GM03348 (cell line): Measurements from ENCODE around the gene CD46.

Experiments used
- DNase-seq: peaks from one replicate; pipeline ENCODE4 v3.0.0; 2012; ENCODE audit warnings: low spot score

The CD46 gene

DNA sequence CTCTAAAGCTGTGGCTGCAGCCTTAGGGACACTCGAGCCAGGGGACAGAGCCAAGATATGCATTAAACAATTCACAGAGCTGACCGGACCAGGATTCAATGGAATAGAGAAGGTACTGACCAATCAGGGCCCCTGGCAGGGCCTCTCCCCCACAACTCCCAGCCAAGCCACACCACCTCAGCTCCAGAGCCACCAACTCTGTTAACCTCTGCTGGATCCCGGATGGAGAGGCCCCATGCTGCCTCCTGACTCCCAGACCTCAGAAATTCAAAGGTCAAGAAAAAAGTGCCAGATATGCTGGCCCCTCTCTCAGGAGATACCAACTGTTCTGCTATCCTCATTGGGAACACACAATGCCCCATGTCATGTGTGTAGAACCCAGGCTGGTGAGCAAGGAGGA is 62.1 kb downstream of the CD46 start:
- DNase-seq: no peak

DNA sequence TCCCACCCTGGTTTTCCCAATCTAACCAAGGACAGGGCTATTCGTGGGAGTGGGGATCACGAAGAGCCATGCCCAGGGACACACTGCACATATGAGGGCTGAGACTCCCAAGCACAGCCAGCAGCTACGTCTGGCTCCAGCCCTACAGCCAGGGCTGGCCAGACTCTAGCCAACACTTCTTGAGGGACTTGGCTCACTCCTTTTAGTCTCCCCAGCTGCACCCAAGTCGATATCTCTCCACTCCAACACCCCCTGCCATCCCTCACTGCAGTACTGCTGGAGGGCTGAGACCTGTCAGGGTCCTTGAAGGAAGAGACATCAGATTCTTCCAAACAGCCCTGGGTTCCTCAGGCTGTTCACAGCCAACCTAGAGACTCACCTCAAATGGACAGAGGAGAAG is 62.6 kb downstream of the CD46 start:
- no peak for DNase-seq

DNA sequence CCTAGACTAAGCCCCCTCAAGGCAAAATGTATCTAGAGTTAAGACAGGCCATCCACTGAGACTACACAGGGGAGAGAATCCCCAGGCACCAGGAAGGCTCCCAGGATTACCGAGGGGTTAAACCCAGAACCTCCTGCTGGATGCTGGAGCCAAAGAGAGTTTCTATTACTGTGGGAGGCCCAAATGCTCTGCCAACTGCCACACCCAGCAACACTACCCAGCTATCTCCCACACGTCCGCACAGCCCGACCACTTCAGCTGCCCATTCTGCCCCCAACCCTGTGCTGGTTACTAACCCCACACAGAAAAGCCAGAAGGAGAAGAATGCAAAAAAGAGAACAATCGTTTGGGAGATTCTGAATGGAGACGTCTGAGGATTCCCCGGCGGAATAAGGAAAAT is 63.6 kb downstream of the CD46 start:
- peak; percentile 25 for DNase-seq

DNA sequence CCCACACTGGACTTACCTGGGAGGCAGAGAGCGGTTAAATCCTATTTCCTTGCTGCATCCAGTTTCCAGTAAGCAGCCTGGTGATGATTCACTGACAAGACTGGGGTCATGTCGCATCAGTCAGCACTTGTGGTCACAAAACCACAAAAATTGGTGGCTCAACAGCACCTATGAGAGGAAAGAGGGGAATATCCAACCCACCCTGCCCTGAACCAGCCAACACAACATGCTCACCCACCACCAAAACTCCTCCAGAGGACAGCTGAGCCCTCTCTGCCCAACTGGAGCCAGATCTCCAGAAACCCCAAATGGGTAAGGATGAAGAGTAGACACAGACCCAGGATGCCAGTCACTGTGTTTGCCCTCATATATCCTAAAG is 64.0 kb downstream of the CD46 start:
- DNase-seq: peak; percentile 37

DNA sequence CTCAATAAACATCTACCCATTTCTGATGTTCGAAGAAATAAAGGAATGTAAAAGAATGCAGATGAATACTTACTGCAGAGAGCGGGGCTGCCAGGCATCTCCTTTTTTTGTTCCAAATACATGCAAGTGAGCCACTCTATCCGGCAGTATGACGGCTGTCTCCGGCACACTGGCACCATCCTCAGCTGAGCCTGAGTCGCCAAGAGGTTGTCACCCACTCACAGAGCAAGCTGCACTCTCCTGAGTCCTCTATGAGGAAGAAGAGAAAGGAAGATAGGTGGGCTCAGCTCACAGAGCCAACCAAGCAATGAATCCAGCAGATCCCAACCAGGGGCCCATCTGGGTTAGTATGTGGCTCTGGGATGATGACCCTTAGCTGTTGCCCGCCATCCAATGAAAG is 65.3 kb downstream of the CD46 start:
- DNase-seq: no peak

DNA sequence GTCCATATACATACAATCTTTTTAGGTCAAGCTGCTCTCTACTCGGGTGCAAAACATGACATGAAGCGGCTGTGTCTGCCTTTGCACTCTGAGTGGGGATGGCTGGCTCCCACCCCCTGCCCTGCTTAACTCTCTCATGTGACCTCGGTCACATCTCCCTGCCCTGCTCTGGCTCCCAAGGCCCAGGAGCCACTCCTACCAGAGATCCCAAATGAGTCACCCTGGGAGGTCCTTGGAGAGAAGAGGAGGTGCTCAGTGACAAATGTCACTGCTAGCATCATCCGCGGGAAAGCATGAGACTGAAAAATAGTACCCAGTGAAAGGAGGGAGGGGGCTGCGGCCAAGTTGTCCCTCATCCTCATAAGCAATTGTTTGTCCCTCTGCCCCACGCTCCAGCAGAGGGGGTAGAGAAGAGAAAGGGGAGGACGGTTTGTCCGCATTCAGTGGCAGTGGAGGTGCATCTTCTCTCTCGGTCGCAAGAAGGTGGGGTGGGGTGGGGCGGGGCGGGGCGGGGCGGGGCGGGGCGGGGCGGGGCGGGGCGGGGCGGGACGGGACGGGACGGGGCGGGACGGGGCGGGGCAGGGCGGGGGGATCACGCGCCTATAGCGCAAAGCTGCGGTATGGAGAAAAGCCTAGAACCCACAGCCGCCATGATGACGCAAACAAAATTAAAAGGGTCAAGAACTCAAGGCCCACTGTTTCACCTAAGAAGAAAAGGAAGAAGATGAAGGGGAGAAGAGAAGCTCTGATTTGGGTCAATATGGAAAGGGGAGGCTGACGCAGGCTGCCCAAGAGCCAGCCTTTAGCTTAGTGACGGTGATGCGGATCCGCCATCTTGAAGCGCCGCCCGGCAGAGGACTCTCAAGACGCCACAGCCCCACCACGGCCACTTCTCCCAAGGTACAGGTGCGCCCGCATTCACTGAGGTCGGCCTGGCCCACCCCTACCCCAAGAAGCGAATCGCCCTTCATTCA is 66.2 kb downstream of the CD46 start:
- no peak for DNase-seq

DNA sequence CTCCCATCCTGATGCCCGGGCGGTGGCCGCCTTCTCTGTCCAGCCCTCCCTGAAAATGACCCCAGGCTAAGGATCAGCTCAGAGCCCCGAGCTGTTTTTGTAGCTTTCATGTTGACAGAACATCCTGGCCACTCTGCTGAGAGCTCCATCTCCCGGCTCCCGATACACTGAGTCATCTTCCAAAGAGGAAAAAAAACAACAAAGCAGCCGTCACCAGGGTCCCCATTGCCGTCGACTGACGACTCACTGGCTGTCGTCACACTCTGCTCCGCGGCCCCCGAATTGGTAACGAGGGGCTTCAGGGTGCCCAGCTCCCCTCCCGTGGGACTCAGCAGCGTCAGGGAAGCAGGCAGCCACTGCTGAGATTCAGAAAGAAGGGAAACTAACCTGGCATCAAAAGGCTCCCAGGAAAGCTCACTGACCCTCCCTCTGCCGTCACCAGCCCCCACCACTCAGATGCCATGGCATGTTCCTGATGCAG is 67.2 kb downstream of the CD46 start:
- DNase-seq: peak; percentile 53

DNA sequence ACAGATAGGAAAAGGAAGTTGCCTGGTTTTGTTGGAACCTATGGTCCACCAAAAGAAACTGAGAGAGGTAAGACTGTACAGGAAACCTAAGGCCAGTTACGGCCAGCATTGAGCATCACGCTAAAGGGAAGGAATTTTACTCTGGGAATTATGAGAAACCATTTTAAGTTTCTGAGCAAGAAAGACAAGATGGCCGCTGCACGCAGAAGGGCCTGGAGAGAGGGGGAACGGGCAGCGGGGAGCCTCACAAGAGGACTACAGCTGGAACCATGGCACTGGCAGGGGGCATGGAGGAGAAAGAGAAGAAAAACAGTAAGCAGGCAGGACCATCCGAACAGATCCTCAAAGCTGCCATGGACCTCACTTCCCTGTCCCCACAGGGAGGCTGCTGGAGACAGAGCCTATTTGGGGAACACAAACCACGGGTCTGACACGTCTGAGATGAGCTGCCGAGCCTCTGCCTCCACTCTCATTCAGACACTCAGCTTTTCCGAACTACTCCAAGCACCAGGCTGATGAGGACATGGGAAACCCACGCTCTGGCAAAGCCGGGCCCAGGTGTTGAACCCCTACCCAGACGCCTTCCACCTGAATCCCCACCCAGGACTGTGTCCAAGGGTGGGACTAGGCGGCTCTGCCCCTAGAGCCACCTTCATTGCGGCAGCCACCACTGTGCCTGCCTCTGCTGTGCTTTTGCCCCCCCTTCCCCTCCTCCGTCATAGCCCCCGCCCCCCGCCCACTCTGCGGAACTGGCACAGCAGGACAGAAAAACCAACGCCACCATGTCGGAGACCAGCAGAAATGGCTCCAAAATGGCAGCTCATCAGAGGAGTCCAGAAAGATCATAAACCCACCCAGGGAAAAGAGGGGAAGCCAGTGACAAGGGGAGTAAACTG is 69.0 kb downstream of the CD46 start:
- no peak for DNase-seq

DNA sequence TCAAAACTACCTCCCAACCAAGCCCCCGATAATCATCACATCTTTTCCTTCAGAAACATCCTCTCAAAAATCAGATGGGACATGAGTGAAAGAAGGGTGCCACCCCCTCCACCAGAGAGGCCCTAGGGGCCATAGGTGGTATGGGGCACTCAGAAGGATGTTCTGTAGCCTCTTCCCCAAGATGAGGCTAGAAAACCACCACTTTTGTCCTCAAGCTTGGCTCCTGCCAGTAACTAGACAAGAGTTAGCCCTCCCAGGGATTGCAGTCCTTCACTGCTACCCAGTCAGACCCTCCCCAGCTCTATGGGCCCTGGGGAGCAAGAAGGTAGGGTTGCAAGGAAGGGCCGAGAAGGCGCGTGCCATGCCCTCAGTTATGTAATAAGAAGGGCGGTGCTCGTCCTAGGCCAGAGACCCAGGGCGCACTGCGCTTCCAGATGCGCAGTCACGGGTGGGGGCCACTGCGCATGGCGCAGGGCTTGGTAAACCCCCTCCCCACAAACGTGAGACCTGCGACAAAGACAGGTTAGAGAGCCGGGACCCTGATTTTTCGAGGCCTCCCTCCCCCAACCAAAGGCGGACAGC is 69.7 kb downstream of the CD46 start:
- DNase-seq: no peak

DNA sequence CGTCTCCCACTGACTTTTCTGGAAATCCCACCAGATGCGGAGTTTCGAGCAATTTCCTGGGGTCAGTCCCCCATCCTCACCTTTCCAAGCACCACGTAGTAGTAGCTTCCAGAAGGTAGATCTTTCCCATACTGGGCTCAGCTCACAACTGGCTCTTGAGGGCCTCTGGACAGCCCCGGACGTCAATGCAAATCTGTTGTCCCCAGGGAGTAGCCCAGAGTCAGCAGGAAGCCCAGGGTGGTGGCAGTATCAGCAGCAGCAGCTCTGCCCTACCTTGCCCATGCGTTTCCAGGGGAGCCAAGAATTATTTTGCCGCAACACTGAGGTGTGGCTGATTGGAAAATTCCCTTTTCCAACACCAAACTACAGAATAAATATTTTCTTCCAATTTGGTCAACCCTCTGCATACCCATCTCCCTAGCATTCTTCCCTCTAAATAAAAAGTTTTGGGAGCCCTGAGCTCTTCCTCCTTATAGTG is 70.3 kb downstream of the CD46 start:
- DNase-seq: no peak

DNA sequence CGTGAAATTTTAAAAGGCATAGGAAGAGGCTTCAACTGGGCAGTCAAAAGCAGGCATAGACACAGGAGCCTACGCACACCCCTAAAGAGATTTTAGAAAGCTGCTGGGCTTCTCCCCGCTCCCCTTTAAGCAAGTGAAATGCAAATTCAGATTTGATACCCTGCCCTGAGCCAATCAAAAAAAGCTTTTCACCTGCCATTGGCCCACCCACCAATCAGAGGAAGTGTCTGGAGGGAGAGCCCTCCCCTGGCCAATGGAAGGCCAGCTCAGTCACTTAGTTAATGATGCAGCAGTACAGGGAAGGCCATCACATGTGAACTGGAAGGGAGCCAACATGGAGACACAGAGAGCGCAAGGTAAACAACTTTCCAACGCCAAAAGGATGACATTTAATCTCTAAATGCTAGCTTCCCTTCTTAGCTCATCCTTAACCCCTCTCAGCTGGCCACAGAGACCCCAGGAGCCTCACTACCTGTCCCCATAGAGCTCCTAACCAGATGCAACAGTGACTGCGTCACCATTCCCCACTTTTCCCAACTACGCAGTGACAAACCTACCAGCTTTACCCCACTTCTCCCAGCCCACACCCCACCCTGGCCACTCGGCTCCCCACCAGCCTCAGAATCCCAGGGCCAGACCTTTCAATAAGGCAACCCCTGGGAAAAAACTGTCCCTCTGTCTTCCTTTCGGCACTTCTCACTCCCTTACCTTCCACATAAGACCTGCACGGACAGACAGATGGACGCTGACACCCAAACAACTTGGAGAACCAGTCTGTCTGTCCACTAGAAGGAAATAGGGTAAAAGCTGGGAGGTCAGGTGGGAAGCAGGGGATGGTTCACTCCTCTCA is 71.0 kb downstream of the CD46 start:
- DNase-seq: peak; percentile 61

DNA sequence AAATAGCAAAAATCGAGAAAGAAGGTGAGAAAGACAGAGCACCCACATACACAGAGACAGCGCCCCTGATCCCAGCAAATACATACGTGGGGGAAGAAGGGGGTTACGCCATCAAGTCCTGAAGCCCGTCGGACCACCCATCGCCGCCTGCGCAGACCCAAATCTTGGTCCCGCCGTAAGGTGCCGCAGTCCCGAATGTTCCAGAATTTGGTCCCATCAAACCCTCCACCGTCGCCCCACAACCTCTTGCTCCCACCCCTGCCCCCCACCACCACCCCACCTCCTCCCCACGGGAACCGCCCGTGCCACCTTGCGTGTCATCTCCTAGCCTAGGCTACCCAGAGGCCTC is 71.7 kb downstream of the CD46 start:
- DNase-seq: no peak

DNA sequence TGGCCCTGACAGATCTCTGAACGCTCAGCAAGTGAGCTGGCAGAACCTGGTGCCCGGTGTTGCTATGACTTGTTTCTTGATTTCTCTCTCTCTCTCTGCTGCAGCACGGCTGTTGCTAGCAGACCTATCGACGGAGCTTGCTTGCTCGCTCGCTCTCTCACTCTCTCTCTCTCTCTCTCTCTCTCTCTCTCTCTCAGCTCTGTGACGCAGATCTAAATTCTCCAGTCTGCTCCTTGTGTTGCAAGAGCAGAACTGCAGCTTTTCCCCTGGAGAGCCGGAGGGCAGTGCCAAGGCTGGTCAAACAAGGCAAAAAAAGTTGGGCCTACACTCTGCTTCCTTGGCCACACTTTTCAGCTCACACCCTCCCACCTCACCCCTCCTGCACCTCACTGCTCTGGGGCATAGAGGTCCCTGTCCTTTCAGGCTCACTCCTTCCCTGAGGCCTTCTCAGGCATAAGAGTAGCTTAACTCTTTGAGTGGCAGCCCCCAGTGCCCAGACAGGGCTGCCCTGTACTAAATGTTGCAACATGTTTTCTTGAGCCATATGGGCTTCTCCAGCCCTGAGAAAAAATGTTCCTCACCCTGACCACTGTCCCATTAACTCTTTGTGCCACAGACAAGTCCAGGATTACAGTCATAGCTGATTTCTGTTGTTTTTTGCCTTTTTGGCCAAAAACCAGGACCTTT is 72.2 kb downstream of the CD46 start:
- DNase-seq: peak; percentile 91

DNA sequence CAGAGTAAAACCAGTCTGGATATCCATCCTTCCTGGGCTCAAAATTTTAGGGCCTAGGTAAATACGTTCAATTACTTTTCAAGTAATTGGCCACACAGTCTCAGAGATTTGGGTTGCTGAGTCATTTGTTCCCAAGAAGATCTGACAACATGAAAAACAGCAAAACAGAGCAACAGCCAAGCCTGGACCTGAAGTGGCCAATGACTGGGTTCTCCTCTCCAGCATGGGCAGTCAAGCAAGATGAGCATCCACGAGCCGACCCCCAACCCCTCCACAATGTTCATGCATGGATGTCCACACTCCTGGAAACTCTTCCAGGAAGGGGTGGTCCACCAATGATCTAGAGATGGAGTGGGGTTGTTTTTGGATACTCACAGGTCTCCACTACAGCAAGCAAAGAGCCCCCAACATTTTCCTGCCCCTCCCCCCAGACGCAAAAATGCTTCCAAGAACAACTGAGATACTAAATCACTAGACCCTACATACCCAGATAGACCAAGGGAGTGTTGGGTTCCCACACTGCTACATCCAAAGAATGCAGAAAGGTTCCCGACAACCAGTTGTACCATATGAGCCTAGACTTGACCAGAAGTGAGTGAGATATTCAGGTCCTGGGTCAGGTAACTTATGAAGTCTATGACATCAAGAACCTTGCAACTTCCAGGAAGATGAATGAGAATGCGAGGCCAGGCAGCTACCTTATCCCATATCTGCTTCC is 73.0 kb downstream of the CD46 start:
- no peak for DNase-seq

DNA sequence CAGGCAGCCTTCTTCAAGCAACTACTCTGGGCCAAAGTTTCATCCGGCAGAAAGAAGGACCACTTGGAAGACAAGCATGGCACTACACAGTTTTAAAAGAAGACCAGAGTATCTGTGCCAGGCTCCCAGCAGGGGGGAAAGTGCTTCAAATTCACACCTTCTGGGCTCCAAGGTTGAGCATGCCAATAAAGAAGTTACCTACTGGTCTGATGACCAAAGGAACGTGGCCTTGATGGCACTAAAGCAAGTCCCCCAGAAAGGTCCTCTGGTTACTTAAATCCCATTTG is 73.5 kb downstream of the CD46 start:
- no peak for DNase-seq

DNA sequence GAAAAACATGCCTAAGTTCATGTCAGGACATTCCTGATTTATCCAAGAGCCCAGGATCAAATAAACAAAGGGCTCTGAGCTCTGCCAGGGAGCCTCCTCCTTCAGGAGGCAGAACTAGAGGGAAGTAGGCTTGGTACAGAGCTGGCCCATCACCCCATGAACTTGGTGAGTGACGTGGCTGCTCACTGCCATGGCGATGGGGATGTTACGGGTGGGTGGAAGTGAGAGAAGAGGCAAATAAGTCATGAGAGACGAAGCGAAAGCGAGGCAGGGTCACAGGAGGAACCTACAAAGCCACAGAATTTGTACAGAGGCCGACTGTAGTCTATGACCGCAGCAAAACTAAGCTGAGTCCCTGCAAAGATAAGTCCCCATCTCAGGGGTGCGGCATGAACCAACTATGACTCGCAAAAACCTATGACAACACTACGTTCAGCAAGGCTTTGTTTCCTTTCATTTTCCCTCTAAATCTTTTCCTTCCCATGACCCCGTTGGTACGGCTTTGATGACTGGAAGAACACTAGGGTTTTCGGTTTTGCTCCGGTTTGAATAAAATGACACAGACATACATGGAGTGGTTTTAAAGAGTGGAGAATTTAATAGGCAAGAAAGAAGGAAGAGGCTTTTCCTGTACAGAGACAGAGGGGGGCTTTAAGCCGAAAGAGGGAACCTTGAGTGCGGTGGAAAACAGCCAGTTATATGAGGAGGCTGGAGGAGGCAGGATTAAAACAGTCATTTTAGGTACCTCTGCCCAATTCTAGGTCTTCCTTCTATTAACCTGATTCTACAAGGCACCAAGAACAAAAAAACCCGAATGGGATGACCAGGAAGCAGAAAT is 74.1 kb downstream of the CD46 start:
- no peak for DNase-seq

DNA sequence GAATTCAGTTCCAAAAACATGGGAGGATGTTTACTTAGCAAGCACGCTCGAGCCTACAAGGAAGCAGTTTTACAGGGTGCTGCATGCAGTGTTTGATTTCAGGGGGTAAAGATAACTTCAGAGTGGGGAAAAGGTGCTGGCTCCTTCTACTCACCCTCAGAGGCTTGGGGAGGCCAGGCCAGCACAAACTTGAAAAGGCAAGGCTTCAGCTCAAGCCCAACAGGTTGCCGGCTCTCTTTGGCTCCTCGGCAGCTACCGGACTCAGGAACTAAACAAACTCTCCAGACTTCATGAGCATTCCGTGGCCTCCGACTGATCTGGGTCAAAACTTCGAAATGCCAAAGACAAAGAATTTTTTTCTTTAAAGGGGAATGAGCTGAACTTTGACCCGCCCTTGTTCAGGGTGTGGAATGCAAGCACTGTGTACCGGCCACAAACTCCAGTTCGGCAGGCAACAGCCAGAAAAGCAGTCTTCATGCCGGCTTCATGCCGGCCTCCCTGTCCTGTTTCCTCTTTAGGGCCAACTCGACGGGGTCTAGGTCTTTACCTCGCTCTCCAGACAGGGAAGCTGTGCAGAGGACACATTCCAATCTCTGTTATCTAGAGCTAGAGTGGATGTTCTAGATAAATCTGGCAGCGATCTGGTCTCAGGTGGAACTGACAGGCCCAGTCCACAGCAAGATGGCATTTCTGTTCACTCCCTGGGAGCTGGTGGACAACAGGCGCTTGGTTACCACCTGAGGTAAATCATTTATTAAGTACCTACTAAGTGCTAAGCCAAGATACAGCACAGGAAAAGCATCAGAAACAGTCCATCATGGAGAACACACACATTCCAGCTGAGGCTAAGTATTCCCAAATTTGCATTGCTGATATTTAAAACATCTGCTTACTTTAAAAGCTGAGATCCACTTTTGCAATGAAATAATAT is 75.0 kb downstream of the CD46 start:
- no peak for DNase-seq

DNA sequence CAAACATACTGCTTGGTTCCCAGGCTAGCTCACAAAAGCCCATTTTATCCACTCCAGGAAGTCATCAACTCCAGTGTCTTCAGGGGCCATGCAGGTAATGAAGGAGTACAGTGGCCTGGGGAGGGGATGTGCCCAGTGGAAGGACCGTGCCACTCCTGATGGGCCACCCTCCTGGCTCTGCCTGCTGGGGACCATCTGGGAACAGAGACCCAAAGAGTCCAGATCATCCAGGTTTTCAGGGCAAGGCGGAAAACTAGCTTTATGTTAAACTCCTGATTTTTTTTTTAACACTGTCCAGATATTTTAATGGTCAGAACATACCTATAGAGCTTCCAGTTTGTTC is 75.6 kb downstream of the CD46 start:
- no peak for DNase-seq

DNA sequence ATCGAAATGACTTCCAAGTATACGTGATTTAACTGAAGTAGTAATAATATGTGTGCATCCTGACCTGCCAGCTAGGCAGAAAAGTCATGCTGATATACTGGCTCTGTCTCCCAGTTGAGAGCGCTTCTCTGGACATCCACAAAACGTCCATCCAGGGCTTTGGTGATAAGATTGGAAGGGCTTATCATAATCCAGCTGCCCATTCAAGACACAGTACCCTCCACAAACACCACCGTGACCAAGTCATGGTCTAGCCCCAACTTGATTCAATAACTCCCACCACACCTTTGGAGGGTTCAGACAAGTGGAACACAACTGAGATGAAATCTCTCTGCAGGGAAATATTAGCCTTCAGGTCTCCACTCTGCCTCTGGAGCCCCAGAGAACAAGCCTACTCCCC is 76.2 kb downstream of the CD46 start:
- DNase-seq: no peak
